Stimulated activated CD4-positive, alpha-beta T cell treated with anti-CD3 and anti-CD28 coated beads, Interleukin-4, amount 100 ng/mL, for 48 hours (primary cell): Measurements from ENCODE around the gene TMEM220.

ENCODE experiments used
- DNase-seq, 2 donors: peaks; one replicate each; pipeline ENCODE4 v3.0.0-alpha.2; 2020; ENCODE audit warnings: low read depth in 2 of 2

The TMEM220 gene

DNA sequence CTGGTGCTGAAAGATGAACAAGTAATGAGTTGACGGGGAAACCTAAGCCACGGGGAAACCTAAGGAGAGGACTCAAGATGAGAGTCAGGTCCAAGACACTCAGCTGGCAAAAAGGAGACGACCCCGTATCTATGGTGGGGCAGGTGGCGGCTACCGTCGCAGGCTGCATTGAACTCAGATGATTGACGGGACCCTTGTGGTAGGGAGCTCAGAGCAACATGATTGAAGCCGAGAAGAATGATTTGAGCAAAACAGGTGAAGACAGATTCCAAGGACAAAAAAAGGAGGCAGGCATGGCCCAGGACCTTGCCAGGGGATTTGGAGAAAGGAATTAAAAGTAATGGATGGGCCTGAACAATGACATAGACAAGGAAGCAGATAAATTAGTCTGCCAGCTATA is 65.3 kb downstream of the TMEM220 start:
- DNase-seq: no peak
